Inflammatory macrophage treated with lipopolysaccharide for 4 hours (primary cell): ENCODE data around the gene KRTAP10-10.
"Not testable (repeated sequence)": the region's sequence is repeated elsewhere in the genome, so short reads cannot be mapped to it uniquely, and the experiment has no call there.

ENCODE experiments used
- DNase-seq: peaks from one replicate; pipeline ENCODE4 v3.0.0-alpha.2; 2020

KRTAP10-10 gene

GRCh38 chr21:44627181-44627822 is 9.9 kb upstream of the KRTAP10-10 start:
- not testable (repeated sequence) for DNase-seq

GRCh38 chr21:44627831-44628233 is 9.3 kb upstream of the KRTAP10-10 start:
- DNase-seq, result not testable (repeated sequence)

- DNase-seq, result no peak
Observed at GRCh38 chr21:44628707-44629391, 8.3 kb upstream of the KRTAP10-10 start.

GRCh38 chr21:44630440-44630839 is 6.7 kb upstream of the KRTAP10-10 start:
- no peak for DNase-seq

GRCh38 chr21:44632067-44632466 is 5.1 kb upstream of the KRTAP10-10 start:
- no peak for DNase-seq

- DNase-seq, result no peak
Observed at GRCh38 chr21:44636209-44637017, 743 bp upstream of the KRTAP10-10 start.

GRCh38 chr21:44637851-44638348 is 744 bp downstream of the KRTAP10-10 start:
- not testable (repeated sequence) for DNase-seq

- DNase-seq, result not testable (repeated sequence)
Observed at GRCh38 chr21:44638506-44639330, 1.6 kb downstream of the KRTAP10-10 start.

GRCh38 chr21:44639331-44639655 is 2.1 kb downstream of the KRTAP10-10 start:
- no peak for DNase-seq

GRCh38 chr21:44640761-44641160 is 3.6 kb downstream of the KRTAP10-10 start:
- DNase-seq, result no peak

- no peak for DNase-seq
Observed at GRCh38 chr21:44643741-44644310, 6.7 kb downstream of the KRTAP10-10 start.

- DNase-seq, result no peak
Observed at GRCh38 chr21:44644878-44645277, 7.7 kb downstream of the KRTAP10-10 start.

- DNase-seq, result not testable (repeated sequence)
Observed at GRCh38 chr21:44646366-44647221, 9.4 kb downstream of the KRTAP10-10 start, which contains the start of gene KRTAP10-11. TSS of gene KRTAP10-11 (plus strand) at chr21:44646414. CDS start at chr21:44646459, 45 bp downstream.

GRCh38 chr21:44647222-44647552 is 10.0 kb downstream of the KRTAP10-10 start:
- no peak for DNase-seq

GRCh38 chr21:44648557-44649311 is 11.6 kb downstream of the KRTAP10-10 start:
- no peak for DNase-seq

- no peak for DNase-seq
Observed at GRCh38 chr21:44649521-44650100, 12.5 kb downstream of the KRTAP10-10 start.

GRCh38 chr21:44650265-44650972 is 13.3 kb downstream of the KRTAP10-10 start:
- no peak for DNase-seq

GRCh38 chr21:44650973-44651675 is 14.0 kb downstream of the KRTAP10-10 start:
- DNase-seq, result no peak

GRCh38 chr21:44653123-44653522 is 16.0 kb downstream of the KRTAP10-10 start:
- DNase-seq, result no peak
